HG03103 (cell line): ENCODE data around the gene DEDD.
"Not testable (repeated sequence)": the region's sequence is repeated elsewhere in the genome, so short reads cannot be mapped to it uniquely, and the experiment has no call there.

Experiments used
- ATAC-seq: cut with Tn5 transposase; IDR thresholded peaks from one replicate; pipeline ENCODE4 v1.9.1; 2021; ENCODE audit warnings: low read depth; ENCODE audit not compliant: unreplicated experiment

The DEDD gene

DNA sequence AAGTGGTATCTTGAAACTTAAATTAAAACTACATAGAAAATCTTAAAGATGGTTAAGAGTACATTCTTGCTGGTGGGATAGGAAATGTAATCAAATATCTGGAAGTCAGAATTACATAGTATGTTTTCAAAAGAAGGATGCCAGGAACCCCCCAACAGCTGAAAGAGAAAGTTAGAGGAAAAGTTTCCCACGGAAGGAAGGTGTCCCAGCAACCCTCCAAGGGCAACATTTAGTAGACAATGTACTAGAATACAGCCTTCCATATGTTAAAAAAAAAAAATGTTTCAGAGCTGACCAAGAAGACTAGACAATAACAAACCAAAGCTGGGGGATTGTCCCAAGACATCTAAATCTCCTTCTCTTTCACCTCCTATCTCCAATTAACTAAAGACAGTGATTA lies 2.2 kb downstream of the DEDD start:
- no peak for ATAC-seq

DNA sequence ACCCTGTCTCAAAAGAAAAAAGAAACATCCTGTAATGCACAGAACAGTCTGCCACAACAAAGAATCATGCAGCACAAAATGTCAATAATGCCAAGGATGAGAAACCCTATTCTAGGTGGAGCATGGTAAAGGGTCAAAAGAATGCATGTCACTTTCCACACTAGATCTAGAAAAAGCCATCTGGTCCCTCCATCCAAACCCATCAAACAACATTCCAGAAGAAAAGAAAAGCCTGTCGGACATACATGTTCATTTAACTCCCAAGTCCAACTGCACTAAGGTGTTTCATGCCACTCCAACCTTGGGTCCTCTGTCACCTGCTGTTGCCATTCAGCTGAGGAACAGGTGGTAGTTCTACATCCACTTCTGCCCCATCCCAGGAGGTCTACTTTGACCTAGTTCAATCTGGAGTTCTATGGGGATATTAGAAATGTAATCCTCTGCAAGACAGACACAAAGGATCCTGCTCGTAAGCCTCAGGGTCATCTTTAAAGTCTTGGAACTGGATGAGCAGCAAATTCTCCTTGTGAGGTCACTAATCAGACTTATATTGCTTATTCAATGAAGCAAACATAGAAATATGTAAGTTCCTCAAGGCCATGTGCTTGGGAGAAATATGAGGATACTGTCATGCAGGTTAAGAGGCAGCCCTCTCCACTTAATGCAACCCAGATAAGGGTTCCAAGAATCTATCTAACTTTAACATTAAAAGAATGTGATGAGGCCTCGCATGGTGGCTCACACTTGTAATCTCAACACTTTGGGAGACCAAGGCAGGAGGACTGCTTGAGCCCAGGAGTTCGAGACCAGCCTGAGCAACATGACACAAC lies 3.7 kb downstream of the DEDD start:
- no peak for ATAC-seq

DNA sequence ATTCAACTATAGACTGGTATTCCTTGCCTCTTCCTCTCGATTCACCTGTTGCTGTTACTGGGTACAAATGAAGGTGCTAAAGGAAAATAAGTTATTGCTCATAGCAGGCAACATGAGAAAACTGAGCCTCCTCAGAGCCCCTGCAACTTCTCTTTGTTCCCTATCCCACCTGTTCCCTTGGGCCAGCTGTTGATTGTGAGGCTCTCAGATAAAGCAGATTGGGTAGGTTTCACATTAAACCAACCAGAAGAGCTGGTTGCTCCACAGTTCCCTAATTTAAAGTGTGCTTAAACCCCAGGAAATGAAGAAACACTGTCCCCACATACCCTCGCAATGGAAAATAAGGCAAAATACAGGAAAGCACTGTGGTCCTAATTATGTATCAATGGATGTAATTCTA lies 4.8 kb downstream of the DEDD start:
- no peak for ATAC-seq

DNA sequence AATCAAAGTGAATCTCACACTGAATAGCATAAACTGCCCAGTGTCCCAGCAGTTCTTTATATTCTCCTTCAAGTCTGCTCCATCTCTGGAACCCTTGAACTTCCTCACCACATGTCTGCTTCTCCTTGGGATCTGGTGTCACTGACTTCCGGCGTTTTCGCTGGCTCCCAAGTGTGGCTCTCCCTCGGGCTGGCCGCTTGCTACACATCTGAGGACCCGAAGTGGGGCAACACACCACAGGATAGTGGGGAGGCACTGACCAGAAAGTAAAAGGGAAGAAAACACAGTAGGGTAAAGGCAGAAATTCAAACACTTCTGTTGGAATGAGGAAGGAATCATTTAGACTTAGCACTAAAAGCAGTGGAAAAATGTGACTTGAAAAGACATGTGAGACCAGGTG lies 9.5 kb downstream of the DEDD start:
- ATAC-seq = no peak

DNA sequence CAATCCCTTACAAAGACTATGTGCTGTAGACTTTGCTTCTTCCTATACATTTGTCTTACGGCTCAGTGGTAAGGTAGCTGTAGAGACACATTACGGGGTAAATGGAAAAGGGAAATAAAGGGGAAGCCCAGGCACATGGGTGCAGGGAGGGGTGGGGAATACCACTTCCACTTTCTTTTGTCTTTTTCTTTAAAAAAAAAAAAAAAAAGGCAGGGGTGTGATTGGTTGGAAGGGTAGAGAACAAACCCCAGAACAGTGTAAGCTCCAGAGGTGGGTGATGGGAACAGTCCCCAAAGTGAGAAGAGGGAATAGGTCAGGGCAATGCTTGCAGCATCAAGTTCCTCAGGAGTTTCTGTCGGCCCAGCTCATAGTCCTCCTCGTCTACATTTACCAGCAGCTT lies 10.6 kb downstream of the DEDD start:
- no peak for ATAC-seq

DNA sequence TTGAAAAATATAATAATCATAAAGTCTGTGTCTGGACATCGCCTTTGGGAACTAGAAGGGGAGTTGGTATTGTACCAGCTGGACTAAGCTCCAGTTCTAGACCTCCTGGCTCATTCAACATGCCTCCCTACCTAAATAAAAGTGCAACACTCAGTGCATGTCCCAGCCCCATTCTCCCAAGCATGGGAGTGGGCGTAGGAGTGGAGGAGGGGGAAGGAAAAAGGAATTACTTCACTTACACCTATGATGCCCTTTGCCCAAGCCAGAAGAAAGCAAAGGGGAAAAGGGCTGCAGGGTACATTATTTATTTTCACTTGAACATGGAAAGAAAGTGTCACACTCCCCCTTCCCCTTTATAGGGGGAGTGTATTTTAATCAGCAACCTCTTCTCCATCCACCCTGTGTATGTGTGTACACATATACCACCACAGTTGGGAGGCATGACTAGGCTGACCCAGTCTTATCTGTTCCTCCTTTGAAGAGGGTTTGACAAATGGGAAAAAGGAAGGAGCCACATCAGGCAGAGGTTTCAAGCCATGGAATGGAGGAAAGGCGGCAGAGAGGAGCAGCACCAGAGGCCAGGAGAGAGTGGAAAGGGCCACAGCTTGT lies 11.3 kb downstream of the DEDD start:
- ATAC-seq = no peak

DNA sequence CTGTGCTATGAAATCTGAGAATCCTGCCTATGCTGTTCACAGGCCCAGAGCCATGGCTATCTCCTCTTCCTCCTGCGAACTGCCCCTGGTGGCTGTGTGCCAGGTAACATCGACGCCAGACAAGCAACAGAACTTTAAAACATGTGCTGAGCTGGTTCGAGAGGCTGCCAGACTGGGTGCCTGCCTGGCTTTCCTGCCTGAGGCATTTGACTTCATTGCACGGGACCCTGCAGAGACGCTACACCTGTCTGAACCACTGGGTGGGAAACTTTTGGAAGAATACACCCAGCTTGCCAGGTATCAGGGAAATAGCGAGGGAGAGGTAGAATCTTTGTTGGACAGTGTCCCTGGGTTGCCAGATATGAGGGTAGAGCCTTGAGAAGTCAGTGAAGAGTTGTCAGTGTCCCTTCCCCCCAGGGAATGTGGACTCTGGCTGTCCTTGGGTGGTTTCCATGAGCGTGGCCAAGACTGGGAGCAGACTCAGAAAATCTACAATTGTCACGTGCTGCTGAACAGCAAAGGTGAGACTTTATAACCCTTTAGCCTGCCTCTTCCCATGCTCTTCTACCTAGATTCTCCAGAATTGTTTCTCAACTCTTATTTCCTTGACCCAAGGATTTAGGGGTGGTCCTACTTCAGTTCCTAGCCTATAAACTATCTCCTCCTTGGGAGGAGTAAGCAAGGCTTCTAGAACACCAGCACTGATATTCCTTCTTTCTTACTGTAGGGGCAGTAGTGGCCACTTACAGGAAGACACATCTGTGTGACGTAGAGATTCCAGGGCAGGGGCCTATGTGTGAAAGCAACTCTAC lies 13.2 kb downstream of the DEDD start:
- no peak for ATAC-seq

DNA sequence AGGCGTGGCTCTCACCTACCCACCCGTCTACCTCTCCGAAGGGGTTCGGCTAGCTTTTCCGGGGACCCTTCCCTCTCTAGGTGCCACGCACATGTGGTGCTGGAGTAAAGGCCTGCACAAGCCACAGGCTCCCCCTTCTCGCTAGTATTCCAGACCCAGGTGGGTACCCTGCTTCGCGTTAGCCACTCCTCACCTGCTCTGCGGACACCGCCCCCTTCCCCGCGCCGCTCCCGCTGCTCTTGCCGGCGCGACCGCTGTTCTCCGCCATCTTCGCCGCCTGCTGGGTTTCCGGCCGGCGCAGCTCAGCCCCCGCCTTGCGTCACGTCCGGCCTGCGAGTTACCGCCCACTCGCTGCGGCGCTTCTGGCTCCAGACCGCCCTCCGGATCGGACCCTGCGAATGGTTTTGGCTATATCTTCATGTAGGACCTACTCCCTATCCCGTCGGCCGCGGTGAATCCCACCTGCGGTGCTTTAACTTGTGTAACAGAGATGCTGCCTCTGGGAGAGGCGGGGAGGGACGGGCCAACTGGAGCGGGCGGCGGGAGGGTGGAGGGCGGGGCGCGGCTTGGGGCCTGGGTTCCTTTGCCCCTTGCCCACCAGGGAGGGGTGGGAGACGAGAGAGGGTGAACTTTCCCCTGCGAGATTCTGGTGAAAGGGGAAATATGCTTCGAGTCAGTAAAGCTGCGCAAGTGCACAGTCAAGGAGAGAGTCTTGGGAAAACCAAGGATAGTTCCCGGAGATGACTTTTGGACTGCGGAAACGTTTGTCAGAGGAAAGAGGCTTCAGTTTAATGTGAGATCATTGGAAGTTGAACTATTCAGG lies 14.5 kb downstream of the DEDD start, which contains the start of the genes NIT1 and PFDN2:
Gene NIT1 (plus strand): TSS at position 347 of the 823 bp plus-strand sequence. CDS start 72 bp downstream, at position 419.
Gene PFDN2 (minus strand): TSS at position 279 of the 823 bp plus-strand sequence. CDS start 11 bp downstream, at position 268.
- peak; percentile 71 for ATAC-seq

DNA sequence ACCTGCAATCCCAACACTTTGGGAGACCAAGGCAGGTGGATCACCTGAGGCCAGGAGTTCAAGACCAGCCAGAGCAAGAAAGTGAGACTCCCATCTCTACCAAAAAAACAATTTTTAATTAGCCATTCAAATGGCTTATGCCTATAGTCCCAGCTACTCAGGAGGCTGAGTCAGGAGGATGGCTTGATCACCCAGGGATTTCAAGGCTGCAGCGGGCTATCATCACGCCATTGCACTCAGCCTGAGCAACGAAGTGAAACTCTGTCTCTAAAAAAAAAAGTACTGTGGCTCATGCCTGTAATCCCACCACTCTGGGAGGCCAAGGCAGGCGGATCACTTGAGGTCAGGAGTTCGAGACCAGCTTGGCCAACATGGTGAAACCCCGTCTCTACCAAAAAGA lies 16.5 kb downstream of the DEDD start:
- ATAC-seq = not testable (repeated sequence)

DNA sequence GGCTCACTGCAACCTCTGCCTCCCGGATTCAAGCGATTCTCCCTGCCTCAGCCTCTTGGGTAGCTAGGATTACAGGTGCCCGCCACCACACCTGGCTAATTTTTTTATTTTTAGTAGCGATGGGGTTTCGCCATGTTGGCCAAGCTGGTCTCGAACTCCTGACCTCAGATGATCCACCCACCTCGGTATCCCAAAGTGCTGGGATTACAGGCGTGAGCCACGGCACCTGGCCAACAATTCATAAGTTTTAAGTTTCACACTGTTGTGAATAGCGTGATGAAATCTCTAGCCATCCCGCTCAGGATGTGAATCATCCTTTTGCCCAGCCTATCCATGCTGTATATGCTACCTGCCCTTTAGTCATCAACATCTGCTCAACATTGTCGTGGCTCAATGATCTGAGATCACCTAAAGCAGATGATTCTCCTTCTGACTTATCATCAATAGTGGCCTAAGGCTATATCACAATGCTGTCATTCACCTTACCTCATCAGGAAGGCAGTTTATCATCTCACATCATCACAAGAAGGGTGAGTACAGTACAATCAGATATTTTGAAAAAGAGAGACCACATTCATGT lies 17.2 kb downstream of the DEDD start:
- ATAC-seq = no peak

DNA sequence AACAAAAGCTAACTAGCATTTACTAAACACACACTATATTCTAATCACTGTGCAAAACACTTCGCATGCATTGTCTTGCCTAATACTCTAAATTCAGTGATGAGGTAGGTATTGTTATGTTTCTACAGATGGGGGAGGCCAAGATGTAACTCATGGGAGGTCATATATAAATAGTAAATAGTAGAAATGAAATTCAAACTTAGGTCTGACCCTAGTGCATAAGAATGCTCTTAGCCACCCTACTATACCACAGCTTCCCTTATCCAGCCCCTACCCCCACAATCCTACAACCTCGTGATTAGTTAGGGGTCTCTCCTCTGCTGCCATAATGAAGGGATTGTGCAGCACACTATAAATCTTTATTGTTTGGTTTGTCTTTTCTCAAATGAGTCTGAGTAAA lies 17.9 kb downstream of the DEDD start:
- ATAC-seq = no peak

DNA sequence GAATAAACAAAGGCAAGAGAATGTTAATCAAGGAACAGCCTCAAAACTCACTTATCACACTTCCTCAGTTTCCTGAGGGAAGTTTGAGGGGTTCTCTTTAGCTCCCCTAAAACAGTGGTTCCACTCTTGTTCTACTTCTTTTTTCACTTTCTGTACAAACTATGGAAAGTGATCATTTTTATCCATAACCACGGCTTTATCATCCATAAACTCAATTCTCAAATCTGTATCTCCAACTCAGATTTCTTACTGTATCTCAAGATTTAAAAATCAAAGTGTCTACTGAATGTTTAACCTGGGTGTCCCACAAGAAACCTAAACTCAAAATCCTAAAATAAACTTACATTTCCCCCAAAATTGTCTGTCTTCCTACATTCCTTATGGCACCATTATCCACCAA lies 18.6 kb downstream of the DEDD start:
- no peak for ATAC-seq

DNA sequence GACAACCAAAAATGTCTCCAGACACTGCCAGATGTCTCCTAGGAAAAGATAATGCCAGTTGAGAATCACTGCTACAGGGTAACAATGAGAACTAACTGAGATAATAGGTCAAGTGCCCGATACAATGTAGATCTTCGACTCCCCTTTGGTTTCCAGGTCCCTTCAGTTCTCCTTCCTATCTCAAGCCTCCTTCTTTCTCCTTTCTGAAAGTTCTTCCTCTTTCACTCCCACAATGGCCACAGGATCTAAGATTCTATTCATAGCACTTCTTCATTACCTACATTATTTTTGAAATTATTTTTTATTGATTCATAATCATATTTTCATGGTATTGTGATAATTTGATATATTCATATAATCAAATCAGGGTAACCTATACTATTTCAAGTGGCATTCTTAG lies 20.9 kb downstream of the DEDD start:
- ATAC-seq = no peak

DNA sequence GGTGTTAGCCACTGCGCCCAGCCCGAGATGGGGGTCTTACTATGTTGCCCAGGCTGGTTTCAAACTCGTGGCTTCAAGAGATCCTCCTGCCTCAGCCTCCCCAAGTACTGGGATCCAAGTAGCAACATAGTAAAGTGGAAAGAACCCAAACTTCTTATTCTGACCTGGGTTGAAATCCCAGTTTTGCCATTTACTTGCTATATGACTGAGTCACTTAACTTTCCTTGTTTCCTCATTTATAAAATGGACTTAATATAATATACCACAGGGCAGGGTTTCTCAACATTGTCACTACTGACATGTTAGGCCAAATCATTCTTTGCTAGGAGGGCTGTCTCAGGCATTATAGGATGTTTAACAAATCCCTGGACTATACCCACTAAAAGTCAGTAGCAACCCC lies 21.4 kb downstream of the DEDD start:
- ATAC-seq = no peak

DNA sequence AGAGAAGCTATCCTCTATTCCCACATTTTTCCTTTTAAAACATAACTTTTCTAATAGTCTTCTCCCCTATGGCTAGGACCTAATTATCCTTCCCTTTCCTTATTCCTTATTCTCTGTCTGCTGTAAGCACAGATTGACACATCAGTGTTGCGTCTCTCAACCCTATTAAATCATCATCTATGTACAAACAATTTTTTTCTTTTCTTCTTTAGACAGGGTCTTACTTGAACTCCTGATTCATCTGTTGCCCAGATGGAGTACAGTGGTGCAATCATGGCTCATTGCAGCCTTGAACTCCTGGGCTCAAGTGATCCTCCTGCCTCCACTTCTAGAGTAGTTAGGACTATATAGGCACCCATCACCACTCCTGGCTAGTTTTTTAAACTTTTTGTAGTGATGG lies 26.0 kb downstream of the DEDD start:
- ATAC-seq = no peak

DNA sequence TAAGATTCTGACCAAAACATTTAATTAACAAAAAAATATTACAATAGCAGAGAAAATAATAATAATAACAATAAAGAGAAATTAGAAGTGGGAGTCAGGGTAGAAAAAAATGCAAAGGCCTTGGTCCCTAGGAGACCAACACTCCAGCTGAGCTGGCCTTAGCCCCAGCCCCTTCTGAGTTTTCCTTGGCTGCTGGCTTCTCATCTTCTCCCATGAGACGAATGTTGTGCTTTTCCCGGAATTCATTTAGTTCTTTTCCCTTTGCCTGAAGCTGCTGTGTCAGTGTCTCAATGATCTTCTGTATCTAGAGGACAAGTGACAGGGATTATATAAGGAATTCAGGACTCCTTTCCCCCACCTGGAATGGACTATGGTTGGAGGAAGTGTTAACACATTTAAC lies 31.9 kb downstream of the DEDD start:
- ATAC-seq = no peak

DNA sequence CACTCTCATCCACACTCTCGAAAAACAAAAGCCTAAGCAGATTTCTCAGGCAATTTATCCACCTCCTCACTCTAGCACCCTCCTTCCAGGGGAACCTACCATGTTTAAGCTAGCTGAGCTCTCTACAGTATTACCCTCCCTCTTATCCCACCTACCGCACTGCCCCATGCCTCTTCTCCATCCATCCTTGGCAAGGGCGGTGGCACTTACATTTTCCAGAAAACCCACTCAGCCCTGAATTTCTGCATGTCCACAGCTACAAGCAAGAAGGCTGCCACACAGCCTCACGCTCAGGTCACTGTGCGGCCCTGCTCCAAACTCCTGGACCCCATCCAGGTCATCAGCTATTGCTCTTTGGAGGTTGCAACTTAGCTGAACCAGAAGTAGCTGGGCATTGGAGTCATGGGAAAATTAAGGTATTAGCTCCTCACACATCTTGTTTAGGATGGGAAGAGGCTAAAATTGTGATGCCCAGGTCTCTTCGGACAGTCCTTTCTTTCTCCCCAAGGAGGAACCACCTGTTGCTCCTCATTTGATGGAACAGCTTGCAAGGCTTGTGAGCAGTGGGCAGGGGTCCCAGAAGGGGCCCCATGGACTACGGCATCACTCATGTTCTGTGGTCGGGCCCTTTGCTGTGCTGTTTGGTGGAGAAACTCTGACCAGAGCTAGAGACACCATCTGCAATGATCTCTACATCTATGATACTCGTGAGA lies 33.2 kb downstream of the DEDD start:
- no peak for ATAC-seq

DNA sequence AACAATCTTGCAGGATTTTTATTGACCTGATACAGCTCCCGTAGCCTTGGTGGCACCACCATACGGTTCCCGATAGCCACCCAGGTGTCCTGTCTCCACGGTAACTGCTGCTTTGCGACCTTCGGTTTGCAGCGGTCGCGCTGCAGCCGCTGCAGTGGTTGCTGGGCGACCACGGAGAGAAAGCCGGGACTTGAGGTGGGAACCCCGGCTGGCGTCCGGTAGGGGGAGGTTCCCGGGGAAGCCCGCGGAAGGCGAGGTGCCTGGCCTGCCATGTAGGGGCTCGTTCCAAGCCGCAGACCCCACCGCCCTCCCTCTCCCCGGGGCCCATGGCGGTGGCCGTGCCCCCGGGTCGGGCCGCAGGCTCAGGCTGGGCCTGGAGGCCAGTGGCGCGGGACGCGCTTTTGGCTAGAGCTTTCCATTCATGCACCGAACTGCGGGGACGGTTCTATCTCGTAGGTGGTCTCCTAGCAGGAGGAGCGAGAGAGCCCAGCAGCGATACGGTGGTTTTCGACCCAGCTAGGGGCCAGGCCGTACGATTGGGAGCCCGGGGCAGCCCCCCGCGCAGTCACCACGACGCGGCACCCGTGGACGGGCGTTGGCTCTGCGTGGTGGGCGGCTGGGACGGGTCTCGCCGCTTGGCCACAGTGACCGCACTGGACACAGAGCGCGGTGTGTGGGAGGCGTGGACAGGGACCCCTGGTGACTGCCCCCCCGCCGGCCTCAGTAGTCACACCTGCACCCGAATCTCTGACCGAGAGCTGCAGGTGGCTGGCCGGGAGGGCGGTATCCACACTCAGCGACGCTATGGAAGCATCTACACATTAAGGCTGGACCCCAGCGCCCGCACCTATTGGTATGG lies 34.0 kb downstream of the DEDD start, which contains the start of gene KLHDC9:
Gene KLHDC9 (plus strand): TSS at position 152 of the 859 bp plus-strand sequence. CDS start 175 bp downstream, at position 327.
- peak; percentile 60 for ATAC-seq
